Glutamatergic neuron (in vitro differentiated cells): ENCODE results near the gene NPM1. TPM values are rescaled to one million over a fixed set of nuclear protein-coding genes. Genes with fewer than 3 reads are reported as not detected.
A peak's percentile ranks its signal among the peaks of the same experiment; 100 is the strongest.

ENCODE experiments used
- DNase-seq: peaks from one replicate; pipeline ENCODE4 v3.0.0; 2022
- H3K27ac Mint-ChIP-seq: one replicate; pipeline ENCODE4 v1.8.0; 2020; ENCODE audit warnings: mild to moderate bottlenecking, mixed read lengths, inconsistent platforms; ENCODE audit not compliant: unreplicated experiment
- H3K27me3 Mint-ChIP-seq: one replicate; pipeline ENCODE4 v1.8.0; 2020; ENCODE audit warnings: mild to moderate bottlenecking, moderate library complexity, mixed read lengths, inconsistent platforms; ENCODE audit not compliant: unreplicated experiment
- H3K36me3 Mint-ChIP-seq: one replicate; pipeline ENCODE4 v1.8.0; 2020; ENCODE audit warnings: mild to moderate bottlenecking, mixed read lengths, inconsistent platforms; ENCODE audit not compliant: unreplicated experiment
- H3K4me1 Mint-ChIP-seq: one replicate; pipeline ENCODE4 v1.8.0; 2020; ENCODE audit warnings: mild to moderate bottlenecking, low read depth, mixed read lengths, inconsistent platforms; ENCODE audit not compliant: unreplicated experiment
- H3K4me3 Mint-ChIP-seq: one replicate; pipeline ENCODE4 v1.8.0; 2020; ENCODE audit warnings: mild to moderate bottlenecking, mixed read lengths, inconsistent platforms; ENCODE audit not compliant: unreplicated experiment
- H3K9me3 Mint-ChIP-seq: one replicate; pipeline ENCODE4 v1.8.0; 2020; ENCODE audit warnings: mild to moderate bottlenecking, moderate library complexity, mixed read lengths, inconsistent platforms; ENCODE audit not compliant: unreplicated experiment
- total RNA-seq: library from RNA; stranded (reverse); fragmentation: NEBNext Ultra II Directional; extraction: Animal tissue kit (Norgen Biotek cat#: 25700); gene quantifications from one replicate; pipeline ENCODE4 v1.2.1, GENCODE V29; 2021; ENCODE audit not compliant: unreplicated experiment
- TF ChIP-seq, protein P1 (sequence below): fragments of 200-600 bp; sonication (generic); IDR thresholded peaks from one replicate; pipeline ENCODE4 v1.5.0; 2021; ENCODE audit not compliant: partially characterized antibody, unreplicated experiment

NPM1 gene
- total RNA-seq, 1 donor from 2014 or later = 600 TPM

DNA sequence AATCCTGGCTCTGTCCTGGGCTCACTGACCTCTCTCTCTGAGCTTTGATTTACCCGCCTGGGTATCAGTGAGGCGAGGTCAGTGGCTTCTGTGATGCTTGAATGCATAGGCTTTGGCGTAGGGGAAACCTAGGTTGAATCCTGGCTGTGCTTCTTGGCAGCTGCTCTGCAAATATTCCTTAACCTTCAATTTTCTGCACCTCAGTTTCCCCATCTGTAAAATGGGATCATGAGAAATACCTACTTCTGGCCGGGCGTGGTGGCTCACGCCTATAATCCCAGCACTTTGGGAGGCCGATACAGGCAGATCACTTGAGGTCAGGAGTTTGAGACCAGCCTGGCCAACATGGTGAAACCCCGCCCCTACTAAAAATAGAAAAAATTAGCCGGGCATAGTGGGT lies 39.0 kb downstream of the NPM1 start:
- Mint-ChIP-seq H3K27ac (no peak overlapping the region), H3K36me3 (no peaks in the 10 kb centered on the region), H3K27me3 (peaks cover 5% of the 10 kb centered on the region), H3K4me1 (peaks cover 36% of the 10 kb centered on the region), H3K9me3 (peaks cover 13% of the 10 kb centered on the region), H3K4me3 (no peak overlapping the region)
- TF ChIP-seq, protein P1, sequence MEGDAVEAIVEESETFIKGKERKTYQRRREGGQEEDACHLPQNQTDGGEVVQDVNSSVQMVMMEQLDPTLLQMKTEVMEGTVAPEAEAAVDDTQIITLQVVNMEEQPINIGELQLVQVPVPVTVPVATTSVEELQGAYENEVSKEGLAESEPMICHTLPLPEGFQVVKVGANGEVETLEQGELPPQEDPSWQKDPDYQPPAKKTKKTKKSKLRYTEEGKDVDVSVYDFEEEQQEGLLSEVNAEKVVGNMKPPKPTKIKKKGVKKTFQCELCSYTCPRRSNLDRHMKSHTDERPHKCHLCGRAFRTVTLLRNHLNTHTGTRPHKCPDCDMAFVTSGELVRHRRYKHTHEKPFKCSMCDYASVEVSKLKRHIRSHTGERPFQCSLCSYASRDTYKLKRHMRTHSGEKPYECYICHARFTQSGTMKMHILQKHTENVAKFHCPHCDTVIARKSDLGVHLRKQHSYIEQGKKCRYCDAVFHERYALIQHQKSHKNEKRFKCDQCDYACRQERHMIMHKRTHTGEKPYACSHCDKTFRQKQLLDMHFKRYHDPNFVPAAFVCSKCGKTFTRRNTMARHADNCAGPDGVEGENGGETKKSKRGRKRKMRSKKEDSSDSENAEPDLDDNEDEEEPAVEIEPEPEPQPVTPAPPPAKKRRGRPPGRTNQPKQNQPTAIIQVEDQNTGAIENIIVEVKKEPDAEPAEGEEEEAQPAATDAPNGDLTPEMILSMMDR = no peak
- DNase-seq = no peak

DNA sequence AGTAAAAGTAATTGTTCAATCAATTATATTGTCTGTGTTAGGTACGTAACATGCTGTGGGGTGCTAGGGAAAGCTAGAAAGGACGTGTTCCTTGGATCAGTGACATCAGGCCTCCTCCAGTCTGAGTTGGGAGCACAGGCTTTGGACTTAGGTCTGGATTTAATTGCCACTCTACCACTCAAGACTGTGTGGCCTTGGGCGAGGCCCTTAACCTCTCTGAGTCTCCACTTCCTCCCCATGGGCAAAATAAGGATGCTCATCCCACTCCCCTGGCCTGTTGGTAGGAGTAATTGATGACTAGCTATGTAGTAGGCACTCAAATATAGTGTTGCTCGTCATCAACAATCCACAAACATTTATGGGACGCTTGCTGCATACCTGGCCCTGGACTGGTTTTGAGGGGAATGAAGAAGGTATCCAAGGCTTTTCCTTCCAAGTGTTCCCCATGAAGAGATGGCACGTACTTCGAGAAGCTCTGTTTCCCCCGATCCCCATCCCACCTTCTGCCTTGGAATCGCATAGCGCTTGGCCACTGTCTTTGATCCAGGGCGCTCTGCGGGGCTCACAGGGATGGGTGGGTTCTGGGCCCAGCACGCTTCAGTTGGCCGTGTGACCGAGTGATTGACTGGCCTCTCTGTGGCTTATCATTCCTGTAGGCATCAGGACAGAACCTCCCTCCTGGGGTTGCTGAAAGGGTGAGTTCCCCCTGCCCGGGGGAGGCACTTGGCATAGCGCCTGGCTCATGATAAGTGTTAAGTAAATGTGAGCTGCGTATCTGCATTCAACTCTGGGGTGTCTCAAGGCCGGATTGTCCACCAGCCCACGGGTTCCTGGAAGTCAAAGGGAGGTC lies 39.9 kb downstream of the NPM1 start:
- TF ChIP-seq, protein P1 = no peak
- Mint-ChIP-seq H3K9me3 (peaks cover 9% of the 10 kb centered on the region), H3K27ac (no peak overlapping the region), H3K36me3 (no peaks in the 10 kb centered on the region), H3K4me1 (peaks cover 31% of the 10 kb centered on the region), H3K4me3 (no peak overlapping the region), H3K27me3 (peaks cover 2% of the 10 kb centered on the region)
- no peak for DNase-seq

DNA sequence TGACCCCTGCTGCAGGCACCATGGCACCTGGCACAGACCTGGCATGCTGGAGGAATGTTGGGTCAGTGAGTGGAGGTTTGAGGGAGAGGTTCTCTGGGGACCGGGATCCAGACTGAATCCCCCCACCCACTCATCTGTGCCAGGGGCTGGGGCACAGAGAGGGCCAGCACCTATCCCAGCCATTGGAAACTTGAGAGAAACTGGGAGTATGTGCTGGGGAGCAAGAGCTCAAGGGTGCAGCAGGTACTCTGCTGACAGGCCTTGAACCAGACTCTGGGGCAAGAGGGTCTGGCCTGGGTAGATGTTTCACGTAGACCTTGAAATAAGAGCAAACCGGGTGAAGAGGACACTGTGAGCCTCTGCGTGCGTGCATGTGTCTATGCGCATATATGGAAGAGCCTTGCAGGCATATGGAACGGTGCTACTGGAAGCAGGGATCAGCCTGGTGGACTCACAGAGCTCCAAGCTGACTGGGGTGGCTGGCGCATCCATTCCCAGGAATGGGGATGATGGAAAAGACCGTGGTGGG lies 40.6 kb downstream of the NPM1 start:
- TF ChIP-seq, protein P1 = no peak
- Mint-ChIP-seq H3K4me3 (peak overlapping the region; percentile 73), H3K4me1 (peaks cover 30% of the 10 kb centered on the region), H3K9me3 (peaks cover 6% of the 10 kb centered on the region), H3K36me3 (no peaks in the 10 kb centered on the region), H3K27ac (peak overlapping the region; percentile 43), H3K27me3 (peaks cover 5% of the 10 kb centered on the region)
- no peak for DNase-seq

DNA sequence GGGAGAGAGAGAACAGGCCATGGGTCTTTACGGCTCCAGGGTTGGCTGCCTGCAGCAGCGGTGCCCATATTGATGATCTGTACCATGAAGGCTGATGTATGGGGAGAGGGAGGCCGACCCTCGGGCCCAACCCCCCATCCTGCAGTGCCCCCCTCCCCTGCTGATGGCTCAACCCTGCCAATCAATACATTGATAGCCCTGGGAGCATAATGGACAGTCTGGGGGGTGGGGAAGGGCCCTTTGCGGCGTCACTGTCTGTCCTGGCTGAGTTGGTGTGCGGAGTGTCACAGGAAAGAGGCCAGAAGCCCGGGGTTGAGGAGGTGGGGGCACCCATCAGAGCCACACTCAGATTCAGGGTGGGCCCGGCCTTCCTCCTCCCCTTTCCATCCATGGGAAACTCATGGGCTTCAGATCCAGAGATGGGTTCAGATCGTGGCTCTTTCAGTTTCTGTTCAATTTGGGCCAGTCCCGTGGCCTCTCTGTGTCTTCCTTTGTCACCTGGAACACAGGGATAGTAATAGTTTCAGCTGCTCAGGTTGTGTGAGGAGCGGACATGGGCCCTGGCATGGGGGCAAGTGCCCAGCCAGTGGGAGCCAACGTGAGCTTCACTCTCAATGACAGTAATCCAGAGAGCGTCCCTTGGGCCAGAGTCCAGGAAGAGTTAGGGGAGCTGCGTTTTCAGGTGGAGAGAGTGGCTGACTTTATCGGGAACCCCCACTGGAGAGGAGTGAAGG lies 41.3 kb downstream of the NPM1 start:
- Mint-ChIP-seq H3K4me3 (peak overlapping the region; percentile 73), H3K4me1 (peaks cover 33% of the 10 kb centered on the region), H3K27me3 (peaks cover 9% of the 10 kb centered on the region), H3K27ac (peak overlapping the region; percentile 59), H3K9me3 (peaks cover 6% of the 10 kb centered on the region), H3K36me3 (no peaks in the 10 kb centered on the region)
- TF ChIP-seq, protein P1 = no peak
- no peak for DNase-seq
